Measurements from ENCODE around the gene UBAC2.

Gene UBAC2

GRCh38 chr13:99345345-99345744 lies 144.7 kb downstream of the UBAC2 start:
- no peak for DNase-seq (ENCODE audit: extremely low spot score)
- CTCF ChIA-PET = interaction anchor here (1.4 to 2.0 kb wide), 4 partner anchors 10 to 79 kb away, joined by 3 to 5 read pairs (median 4); no protein-coding TSS in a partner anchor
- no peak for TF ChIP-seq CTCF (IDR thresholded peaks at IDR 0.05; ENCODE audit: control extremely low read depth, extremely low read depth, low read depth, missing control alignments)
- POLR2A ChIA-PET = interaction anchor here (0.6 kb wide), 1 partner anchor 10 kb away, joined by 3 read pairs; no protein-coding TSS in a partner anchor

- POLR2A ChIA-PET = no interaction called here
- no peak for TF ChIP-seq CTCF (IDR thresholded peaks at IDR 0.05; ENCODE audit: control extremely low read depth, extremely low read depth, low read depth, missing control alignments)
- no peak for DNase-seq (ENCODE audit: extremely low spot score)
- CTCF ChIA-PET = interaction anchor here (1.1 to 3.3 kb wide), 6 partner anchors 9 to 90 kb away, joined by 4 to 12 read pairs (median 4); no protein-coding TSS in a partner anchor
Measured at GRCh38 chr13:99346335-99347042, 145.8 kb downstream of the UBAC2 start.

- ChIA-PET POLR2A (interaction anchor here (0.7 to 1.0 kb wide), 2 partner anchors 9 to 10 kb away, joined by 3 to 5 read pairs; no protein-coding TSS in a partner anchor), CTCF (interaction anchor here (1.5 to 3.3 kb wide), 9 partner anchors 9 to 171 kb away, joined by 3 to 12 read pairs (median 5); no protein-coding TSS in a partner anchor)
- no peak for TF ChIP-seq CTCF (IDR thresholded peaks at IDR 0.05; ENCODE audit: control extremely low read depth, extremely low read depth, low read depth, missing control alignments)
- no peak for DNase-seq (ENCODE audit: extremely low spot score)
Measured at GRCh38 chr13:99347335-99347878, 146.8 kb downstream of the UBAC2 start.

GRCh38 chr13:99347911-99348451 lies 147.3 kb downstream of the UBAC2 start:
- CTCF ChIA-PET = interaction anchor here (0.9 to 3.3 kb wide), 15 partner anchors 8 to 172 kb away, joined by 3 to 12 read pairs (median 5); partner anchors contain the start of gene GPR18
- TF ChIP-seq CTCF (IDR thresholded peaks at IDR 0.05; ENCODE audit: control extremely low read depth, extremely low read depth, low read depth, missing control alignments) = no peak
- POLR2A ChIA-PET = interaction anchor here (0.7 to 1.0 kb wide), 2 partner anchors 8 to 10 kb away, joined by 3 to 5 read pairs; no protein-coding TSS in a partner anchor
- no peak for DNase-seq (ENCODE audit: extremely low spot score)

- POLR2A ChIA-PET = no interaction called here
- TF ChIP-seq CTCF (IDR thresholded peaks at IDR 0.05; ENCODE audit: control extremely low read depth, extremely low read depth, low read depth, missing control alignments) = no peak
- DNase-seq (ENCODE audit: extremely low spot score) = no peak
- CTCF ChIA-PET = interaction anchor here (1.8 to 3.3 kb wide), 2 partner anchors 20 to 86 kb away, joined by 8 to 12 read pairs; no protein-coding TSS in a partner anchor
Measured at GRCh38 chr13:99350191-99350590, 149.5 kb downstream of the UBAC2 start.

GRCh38 chr13:99351772-99352171 lies 151.1 kb downstream of the UBAC2 start:
- no peak for DNase-seq (ENCODE audit: extremely low spot score)
- ChIA-PET CTCF (interaction anchor here (1.1 to 3.9 kb wide), 15 partner anchors 8 to 176 kb away, joined by 3 to 19 read pairs (median 5); no protein-coding TSS in a partner anchor), POLR2A (no interaction called here)
- no peak for TF ChIP-seq CTCF (IDR thresholded peaks at IDR 0.05; ENCODE audit: control extremely low read depth, extremely low read depth, low read depth, missing control alignments)
